Psoas muscle (tissue), 8 donors: ENCODE data around the gene SATB2. TPM values are rescaled to one million over a fixed set of nuclear protein-coding genes. Genes with fewer than 3 reads are reported as not detected.

Experiments
- ATAC-seq, 4 donors: fragments of 200-7000 bp; cut with Tn5 transposase; one replicate each; pipeline ENCODE4 v1.9.1; 2020; ENCODE audit warnings: moderate library complexity in 3 of 4, mild to moderate bottlenecking in 2 of 4
- DNase-seq, 2 donors: peaks; one replicate each; pipeline ENCODE4 v3.0.0-alpha.2; 2020
- H3K27ac ChIP-seq: fragments of 200-600 bp; one replicate; pipeline ENCODE4 v1.8.0; 2022
- H3K27me3 ChIP-seq, 3 donors: fragments of 200-600 bp in 1 of 3; one replicate each; pipeline versions ENCODE4 v1.6.1 to v1.8.0; 2013 to 2022; ENCODE audit warnings: low read length in 2 of 3, mild to moderate bottlenecking in 2 of 3, moderate library complexity in 1 of 3; ENCODE audit not compliant: insufficient read depth in 3 of 3
- H3K36me3 ChIP-seq, 2 donors: fragments of 200-600 bp in 1 of 2; one replicate each; pipeline versions ENCODE4 v1.6.1 to v1.8.0; 2013 to 2022; ENCODE audit warnings: low read depth in 1 of 2, mild to moderate bottlenecking in 1 of 2, moderate library complexity in 1 of 2; ENCODE audit not compliant: insufficient read depth in 1 of 2
- H3K4me1 ChIP-seq: fragments of 200-600 bp; one replicate; pipeline ENCODE4 v1.8.0; 2022
- H3K4me3 ChIP-seq: fragments of 200-600 bp; one replicate; pipeline ENCODE4 v1.8.0; 2022; ENCODE audit warnings: mild to moderate bottlenecking
- H3K9me3 ChIP-seq: fragments of 200-600 bp; one replicate; pipeline ENCODE4 v1.8.0; 2022
- CTCF ChIP-seq: fragments of 200-600 bp; IDR thresholded peaks from one replicate; pipeline ENCODE4 v1.8.0; 2022; ENCODE audit warnings: antibody characterized with exemption
- WGBS, 3 donors: extraction: QIAGEN DNeasy Blood & Tissue Kit; methylation state at CpG; one replicate each; pipeline versions ENCODE4 v1.1.6 to v1.1.7; 2013; 5-methylcytosine and 5-hydroxymethylcytosine counted together
- intact Hi-C, 2 donors: fragments of 100-400 bp; cut with DNase I; formaldehyde crosslinking; loops; one replicate each; pipeline versions ENCODE4 v1.11.0 to v1.14.2; 2022
- polyA plus RNA-seq, 3 donors: library from polyadenylated mRNA; stranded (reverse); fragments of 200-250 nt; gene quantifications; one replicate each; pipeline ENCODE4 v1.2.3, GENCODE V29; 2013
- total RNA-seq, 4 donors: library from RNA; stranded (reverse); fragmentation: NEBNext Ultra II Directional in 2 of 4; extraction: Animal tissue kit (Norgen Biotek cat#: 25700) in 2 of 4; gene quantifications; one replicate each; pipeline versions ENCODE4 v1.2.1 to v1.2.4, GENCODE V29; 2021 to 2023
- donor health status: healthy with polysubstance abuse.
- donor health status: DM: no; HTN: no; CAD: no; lungs with moderate emphysema.
- donor health status: Bipolar disorder and iron deficiency.
- donor health status: healthy.
- donor health status: DM: yes; HTN: yes; CAD: no.
- donor health status: DM: no; HTN: no; CAD: no.
- donor health status: DM: no; HTN: no; CAD: no.
- donor health status: DM: yes; HTN: yes; CAD: no.

The SATB2 gene
- total and polyA plus RNA-seq, 7 donors = 0.46 to 2.4 (median 1.6) TPM

DNA sequence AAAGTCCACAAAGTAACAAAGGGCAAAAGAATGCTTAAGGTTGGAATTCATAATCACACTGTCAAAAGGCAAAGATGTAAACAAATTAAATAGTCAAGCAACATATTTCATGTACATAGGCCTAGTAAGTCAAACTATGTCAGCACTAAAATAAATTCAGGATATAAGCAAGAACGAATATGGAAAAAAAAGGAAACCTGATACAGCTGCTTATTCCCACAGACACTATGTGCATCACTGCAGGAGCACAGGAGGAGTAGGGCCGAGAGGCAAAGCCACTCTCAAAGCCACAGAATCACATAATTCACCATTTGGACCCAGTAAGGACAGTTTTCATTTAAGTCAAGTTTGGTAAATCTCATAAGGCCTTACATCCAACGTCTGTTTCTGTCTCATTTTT, 116.6 kb downstream of the SATB2 start:
- H3K4me3 ChIP-seq = no peak overlapping the region
- H3K4me1 ChIP-seq = no peaks in the 10 kb centered on the region
- H3K27me3 ChIP-seq = no peaks in the 10 kb centered on the region
- ATAC-seq (no peak), DNase-seq (no peak)
- no peak overlapping the region for H3K27ac ChIP-seq
- 50 to 57% (median 53%) methylated on average over 3 of the region's 3 CpGs for WGBS, 3 donors
- no peaks in the 10 kb centered on the region for H3K9me3 ChIP-seq
- intact Hi-C loops = no loop called here
- no peaks in the 10 kb centered on the region for H3K36me3 ChIP-seq
- no peak for TF ChIP-seq CTCF

DNA sequence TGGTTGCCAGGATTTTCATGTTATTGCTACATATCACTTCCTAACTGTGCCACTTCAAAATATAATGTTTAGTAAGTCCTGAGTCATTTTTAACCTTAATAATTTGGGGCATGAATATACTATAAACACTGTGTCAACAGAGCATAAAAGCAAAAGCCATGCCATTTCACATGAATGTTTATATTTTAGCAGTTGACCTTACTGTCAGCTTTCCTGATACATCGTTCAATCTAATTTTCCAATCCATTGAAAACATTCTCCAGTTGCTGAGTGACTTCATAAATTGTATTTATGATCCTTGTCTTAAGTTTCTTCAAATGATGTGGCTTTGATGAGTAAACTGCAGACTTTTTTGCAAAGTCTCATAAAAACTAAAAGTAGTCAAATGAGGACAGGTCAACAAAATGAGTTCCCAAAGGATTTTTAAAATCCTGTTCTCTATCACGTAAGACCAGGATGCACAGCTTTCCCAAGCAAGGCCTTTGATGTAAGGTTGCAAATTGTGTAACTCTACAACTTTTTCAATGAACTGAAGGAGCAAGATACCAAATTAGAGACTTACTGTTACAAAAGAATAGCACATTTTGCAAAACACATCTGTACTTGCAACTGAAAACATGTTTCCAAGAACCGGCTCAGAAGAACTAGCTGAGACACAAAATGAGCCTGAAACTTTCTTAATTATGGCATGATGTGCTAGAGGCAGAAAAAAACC, 117.7 kb downstream of the SATB2 start:
- no peak for TF ChIP-seq CTCF
- ATAC-seq (no peak), DNase-seq (no peak)
- WGBS, 3 donors = 54 to 66% (median 63%) methylated on average over 3 of the region's 3 CpGs
- Histone ChIP-seq H3K36me3 (no peaks in the 10 kb centered on the region), H3K4me1 (no peaks in the 10 kb centered on the region), H3K27ac (no peak overlapping the region), H3K27me3 (no peaks in the 10 kb centered on the region), H3K4me3 (no peak overlapping the region), H3K9me3 (no peaks in the 10 kb centered on the region)
- intact Hi-C loops = no loop called here

- no peaks in the 10 kb centered on the region for H3K27me3 ChIP-seq
- H3K4me3 ChIP-seq = no peak overlapping the region
- no peaks in the 10 kb centered on the region for H3K36me3 ChIP-seq
- H3K4me1 ChIP-seq = no peaks in the 10 kb centered on the region
- intact Hi-C loops = no loop called here
- TF ChIP-seq CTCF = no peak
- no peaks in the 10 kb centered on the region for H3K9me3 ChIP-seq
- DNase-seq = no peak
- no peak for ATAC-seq
- no peak overlapping the region for H3K27ac ChIP-seq
- WGBS, 3 donors = 20 to 28% (median 28%) methylated on average over 2 of the region's 2 CpGs
Observed at GRCh38 chr2:199336546-199336945, 121.2 kb downstream of the SATB2 start.

- no peak overlapping the region for H3K27ac ChIP-seq
- no peak overlapping the region for H3K4me3 ChIP-seq
- intact Hi-C loops = no loop called here
- H3K36me3 ChIP-seq = no peaks in the 10 kb centered on the region
- H3K9me3 ChIP-seq = no peaks in the 10 kb centered on the region
- no peaks in the 10 kb centered on the region for H3K4me1 ChIP-seq
- TF ChIP-seq CTCF = no peak
- ATAC-seq = no peak
- WGBS, 3 donors = 84 to 89% (median 85%) methylated on average over 2 of the region's 2 CpGs
- DNase-seq = no peak
- no peaks in the 10 kb centered on the region for H3K27me3 ChIP-seq
Observed at GRCh38 chr2:199335502-199335901, 122.2 kb downstream of the SATB2 start.

DNA sequence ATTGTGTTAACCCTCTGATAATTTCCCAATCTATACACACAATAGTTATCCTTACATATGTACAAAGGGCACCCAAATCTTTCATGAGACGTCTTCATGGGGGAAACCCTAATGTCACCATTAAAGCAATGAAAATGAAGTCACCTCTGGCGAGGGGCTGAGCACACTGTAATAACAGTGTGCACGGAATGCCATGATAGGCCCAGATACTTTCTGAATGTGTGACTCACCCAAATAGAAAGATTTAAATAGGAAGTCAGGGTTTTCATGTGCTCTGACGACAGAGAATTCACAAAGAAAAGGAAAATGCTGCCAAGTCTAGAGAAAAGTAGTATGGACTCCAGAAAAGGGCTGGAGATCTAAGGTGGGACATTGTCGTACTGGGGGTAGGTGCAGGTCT, 128.3 kb downstream of the SATB2 start:
- no peaks in the 10 kb centered on the region for H3K36me3 ChIP-seq
- 47 to 55% (median 51%) methylated on average over 5 of the region's 5 CpGs for WGBS, 3 donors
- H3K27ac ChIP-seq = no peak overlapping the region
- intact Hi-C loops = no loop called here
- H3K4me3 ChIP-seq = no peak overlapping the region
- no peak for ATAC-seq
- no peak for DNase-seq
- H3K27me3 ChIP-seq = no peaks in the 10 kb centered on the region
- no peaks in the 10 kb centered on the region for H3K9me3 ChIP-seq
- no peak for TF ChIP-seq CTCF
- H3K4me1 ChIP-seq = no peaks in the 10 kb centered on the region
